ENCODE data around the gene TSC2. TPM values are rescaled to one million over a fixed set of nuclear protein-coding genes. Genes with fewer than 3 reads are reported as not detected.

The TSC2 gene
- total and polyA plus RNA-seq, 4 donors, result 23.3 to 51.2 (median 28.7) TPM

DNA sequence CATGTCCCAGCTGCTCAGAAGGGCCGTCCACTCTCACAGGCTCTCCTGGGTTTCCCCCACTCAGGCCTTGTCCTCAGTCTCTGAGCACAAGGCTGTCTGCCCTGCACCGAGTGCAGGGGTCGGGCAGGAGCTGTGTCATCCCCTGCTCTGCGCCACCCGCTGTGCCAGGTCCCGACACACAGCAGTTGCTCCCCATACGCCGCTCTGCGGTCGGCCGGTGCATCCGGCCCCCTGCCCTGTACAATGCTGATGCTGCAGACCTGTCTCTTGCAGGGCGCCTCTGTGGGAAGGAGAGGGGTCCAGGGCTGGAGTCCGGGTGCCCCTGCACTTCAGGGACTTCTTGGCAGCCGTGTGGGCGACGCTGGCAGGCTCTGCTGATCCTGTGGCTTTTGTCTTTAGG, 6.1 kb downstream of the TSC2 start:
- WGBS, result 95% methylated on average over 17 of the region's 17 CpGs
- Histone ChIP-seq H3K36me3 (ENCODE audit: control insufficient read depth in 4 of 4, insufficient read depth in 3 of 4, low read depth in 1 of 4, low read length in 3 of 4) (peaks cover 6 to 48% (median 17%) of the 10 kb centered on the region in 4 donors), H3K9me3 (ENCODE audit: control insufficient read depth in 4 of 4, low read length in 3 of 4) (no peaks in the 10 kb centered on the region), H3K27ac (ENCODE audit: low read depth in 1 of 2, low read length in 2 of 2) (no peak overlapping the region), H3K9ac (ENCODE audit: low read depth in 1 of 2, low read length in 2 of 2) (no peak overlapping the region), H3K4me3 (ENCODE audit: low read depth in 1 of 3, low read length in 3 of 3) (no peak overlapping the region), H3K4me1 (ENCODE audit: control insufficient read depth in 4 of 4, insufficient read depth in 4 of 4, low read length in 3 of 4) (peaks cover 0 to 10% (median 6%) of the 10 kb centered on the region in 4 donors), H3K27me3 (ENCODE audit: control insufficient read depth in 4 of 4, insufficient read depth in 4 of 4, low read length in 3 of 4) (no peaks in the 10 kb centered on the region)
- no peak for TF ChIP-seq RAD21 (IDR thresholded peaks at IDR 0.05)
- no peak for TF ChIP-seq RXRA (IDR thresholded peaks at IDR 0.05)
- TF ChIP-seq, protein P1, sequence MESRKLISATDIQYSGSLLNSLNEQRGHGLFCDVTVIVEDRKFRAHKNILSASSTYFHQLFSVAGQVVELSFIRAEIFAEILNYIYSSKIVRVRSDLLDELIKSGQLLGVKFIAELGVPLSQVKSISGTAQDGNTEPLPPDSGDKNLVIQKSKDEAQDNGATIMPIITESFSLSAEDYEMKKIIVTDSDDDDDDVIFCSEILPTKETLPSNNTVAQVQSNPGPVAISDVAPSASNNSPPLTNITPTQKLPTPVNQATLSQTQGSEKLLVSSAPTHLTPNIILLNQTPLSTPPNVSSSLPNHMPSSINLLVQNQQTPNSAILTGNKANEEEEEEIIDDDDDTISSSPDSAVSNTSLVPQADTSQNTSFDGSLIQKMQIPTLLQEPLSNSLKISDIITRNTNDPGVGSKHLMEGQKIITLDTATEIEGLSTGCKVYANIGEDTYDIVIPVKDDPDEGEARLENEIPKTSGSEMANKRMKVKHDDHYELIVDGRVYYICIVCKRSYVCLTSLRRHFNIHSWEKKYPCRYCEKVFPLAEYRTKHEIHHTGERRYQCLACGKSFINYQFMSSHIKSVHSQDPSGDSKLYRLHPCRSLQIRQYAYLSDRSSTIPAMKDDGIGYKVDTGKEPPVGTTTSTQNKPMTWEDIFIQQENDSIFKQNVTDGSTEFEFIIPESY (IDR thresholded peaks at IDR 0.05), result no peak
- no peak for TF ChIP-seq HNF4A (conservative IDR thresholded peaks at IDR 0.05)
- TF ChIP-seq, protein P2, sequence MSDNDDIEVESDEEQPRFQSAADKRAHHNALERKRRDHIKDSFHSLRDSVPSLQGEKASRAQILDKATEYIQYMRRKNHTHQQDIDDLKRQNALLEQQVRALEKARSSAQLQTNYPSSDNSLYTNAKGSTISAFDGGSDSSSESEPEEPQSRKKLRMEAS (IDR thresholded peaks at IDR 0.05), result no peak
- TF ChIP-seq GABPA (IDR thresholded peaks at IDR 0.05 in 1 of 2, conservative IDR thresholded peaks at IDR 0.05 in 1 of 2), result no peak
- TF ChIP-seq TAF1 (conservative IDR thresholded peaks at IDR 0.05), result no peak
- TF ChIP-seq YY1 (IDR thresholded peaks at IDR 0.05), result no peak
- TF ChIP-seq SP1 (IDR thresholded peaks at IDR 0.05), result no peak
- TF ChIP-seq FOXA2 (IDR thresholded peaks at IDR 0.05), result no peak
- TF ChIP-seq, protein P3, sequence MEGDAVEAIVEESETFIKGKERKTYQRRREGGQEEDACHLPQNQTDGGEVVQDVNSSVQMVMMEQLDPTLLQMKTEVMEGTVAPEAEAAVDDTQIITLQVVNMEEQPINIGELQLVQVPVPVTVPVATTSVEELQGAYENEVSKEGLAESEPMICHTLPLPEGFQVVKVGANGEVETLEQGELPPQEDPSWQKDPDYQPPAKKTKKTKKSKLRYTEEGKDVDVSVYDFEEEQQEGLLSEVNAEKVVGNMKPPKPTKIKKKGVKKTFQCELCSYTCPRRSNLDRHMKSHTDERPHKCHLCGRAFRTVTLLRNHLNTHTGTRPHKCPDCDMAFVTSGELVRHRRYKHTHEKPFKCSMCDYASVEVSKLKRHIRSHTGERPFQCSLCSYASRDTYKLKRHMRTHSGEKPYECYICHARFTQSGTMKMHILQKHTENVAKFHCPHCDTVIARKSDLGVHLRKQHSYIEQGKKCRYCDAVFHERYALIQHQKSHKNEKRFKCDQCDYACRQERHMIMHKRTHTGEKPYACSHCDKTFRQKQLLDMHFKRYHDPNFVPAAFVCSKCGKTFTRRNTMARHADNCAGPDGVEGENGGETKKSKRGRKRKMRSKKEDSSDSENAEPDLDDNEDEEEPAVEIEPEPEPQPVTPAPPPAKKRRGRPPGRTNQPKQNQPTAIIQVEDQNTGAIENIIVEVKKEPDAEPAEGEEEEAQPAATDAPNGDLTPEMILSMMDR (IDR thresholded peaks at IDR 0.05; ENCODE audit: low read depth, low read length, missing input control), result no peak
- no peak for TF ChIP-seq FOXA1 (IDR thresholded peaks at IDR 0.05)
- TF ChIP-seq, protein P4, sequence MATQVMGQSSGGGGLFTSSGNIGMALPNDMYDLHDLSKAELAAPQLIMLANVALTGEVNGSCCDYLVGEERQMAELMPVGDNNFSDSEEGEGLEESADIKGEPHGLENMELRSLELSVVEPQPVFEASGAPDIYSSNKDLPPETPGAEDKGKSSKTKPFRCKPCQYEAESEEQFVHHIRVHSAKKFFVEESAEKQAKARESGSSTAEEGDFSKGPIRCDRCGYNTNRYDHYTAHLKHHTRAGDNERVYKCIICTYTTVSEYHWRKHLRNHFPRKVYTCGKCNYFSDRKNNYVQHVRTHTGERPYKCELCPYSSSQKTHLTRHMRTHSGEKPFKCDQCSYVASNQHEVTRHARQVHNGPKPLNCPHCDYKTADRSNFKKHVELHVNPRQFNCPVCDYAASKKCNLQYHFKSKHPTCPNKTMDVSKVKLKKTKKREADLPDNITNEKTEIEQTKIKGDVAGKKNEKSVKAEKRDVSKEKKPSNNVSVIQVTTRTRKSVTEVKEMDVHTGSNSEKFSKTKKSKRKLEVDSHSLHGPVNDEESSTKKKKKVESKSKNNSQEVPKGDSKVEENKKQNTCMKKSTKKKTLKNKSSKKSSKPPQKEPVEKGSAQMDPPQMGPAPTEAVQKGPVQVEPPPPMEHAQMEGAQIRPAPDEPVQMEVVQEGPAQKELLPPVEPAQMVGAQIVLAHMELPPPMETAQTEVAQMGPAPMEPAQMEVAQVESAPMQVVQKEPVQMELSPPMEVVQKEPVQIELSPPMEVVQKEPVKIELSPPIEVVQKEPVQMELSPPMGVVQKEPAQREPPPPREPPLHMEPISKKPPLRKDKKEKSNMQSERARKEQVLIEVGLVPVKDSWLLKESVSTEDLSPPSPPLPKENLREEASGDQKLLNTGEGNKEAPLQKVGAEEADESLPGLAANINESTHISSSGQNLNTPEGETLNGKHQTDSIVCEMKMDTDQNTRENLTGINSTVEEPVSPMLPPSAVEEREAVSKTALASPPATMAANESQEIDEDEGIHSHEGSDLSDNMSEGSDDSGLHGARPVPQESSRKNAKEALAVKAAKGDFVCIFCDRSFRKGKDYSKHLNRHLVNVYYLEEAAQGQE (IDR thresholded peaks at IDR 0.05), result no peak
- TF ChIP-seq, protein P5, sequence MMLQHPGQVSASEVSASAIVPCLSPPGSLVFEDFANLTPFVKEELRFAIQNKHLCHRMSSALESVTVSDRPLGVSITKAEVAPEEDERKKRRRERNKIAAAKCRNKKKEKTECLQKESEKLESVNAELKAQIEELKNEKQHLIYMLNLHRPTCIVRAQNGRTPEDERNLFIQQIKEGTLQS (IDR thresholded peaks at IDR 0.05), result no peak
- no peak for TF ChIP-seq HNF4G (IDR thresholded peaks at IDR 0.05)
- no peak for TF ChIP-seq EGR1 (IDR thresholded peaks at IDR 0.05; ENCODE audit: low read depth in 2 of 2)
- TF ChIP-seq NR2F2 (IDR thresholded peaks at IDR 0.05), result no peak
- no peak for DNase-seq (ENCODE audit: low spot score)

Data from liver (tissue), 9 donors.